Measurements from ENCODE around the gene CEP97.
A peak's percentile ranks its signal among the peaks of the same experiment; 100 is the strongest.
"Not testable (repeated sequence)": the region's sequence is repeated elsewhere in the genome, so short reads cannot be mapped to it uniquely, and the experiment has no call there.

Gene CEP97

GRCh38 chr3:101704639-101705038 lies 19.8 kb upstream of the CEP97 start:
- not testable (repeated sequence) for DNase-seq

GRCh38 chr3:101709126-101709525 lies 15.3 kb upstream of the CEP97 start:
- DNase-seq, result no peak

GRCh38 chr3:101718455-101718854 lies 6.0 kb upstream of the CEP97 start:
- no peak for DNase-seq

GRCh38 chr3:101719604-101720185 lies 4.7 kb upstream of the CEP97 start:
- DNase-seq, result no peak

GRCh38 chr3:101720851-101721840 lies 3.3 kb upstream of the CEP97 start:
- no peak for DNase-seq

GRCh38 chr3:101722394-101723173 lies 1.8 kb upstream of the CEP97 start:
- DNase-seq, result peak in 1 of 2 donors; percentile 42

GRCh38 chr3:101725194-101725889 lies 928 bp downstream of the CEP97 start:
- peak in 1 of 2 donors; percentile 35 for DNase-seq

GRCh38 chr3:101725890-101726275 lies 1.5 kb downstream of the CEP97 start:
- peak in 1 of 2 donors; percentile 7 for DNase-seq

GRCh38 chr3:101729586-101729985 lies 5.2 kb downstream of the CEP97 start:
- no peak for DNase-seq

GRCh38 chr3:101730839-101731238 lies 6.4 kb downstream of the CEP97 start:
- no peak for DNase-seq

- DNase-seq, result no peak
Measured at GRCh38 chr3:101732240-101732641, 7.8 kb downstream of the CEP97 start.

- DNase-seq, result no peak
Measured at GRCh38 chr3:101735833-101736232, 11.4 kb downstream of the CEP97 start.

- not testable (repeated sequence) for DNase-seq
Measured at GRCh38 chr3:101741914-101742313, 17.5 kb downstream of the CEP97 start.

GRCh38 chr3:101744811-101745210 lies 20.4 kb downstream of the CEP97 start:
- DNase-seq, result no peak

GRCh38 chr3:101745934-101746333 lies 21.5 kb downstream of the CEP97 start:
- not testable (repeated sequence) for DNase-seq

GRCh38 chr3:101753386-101754113 lies 29.1 kb downstream of the CEP97 start:
- peak; percentile 31 to 53 for DNase-seq

- no peak for DNase-seq
Measured at GRCh38 chr3:101758224-101758623, 33.8 kb downstream of the CEP97 start.

- DNase-seq, result no peak
Measured at GRCh38 chr3:101762041-101762646, 37.7 kb downstream of the CEP97 start.

- not testable (repeated sequence) for DNase-seq
Measured at GRCh38 chr3:101777745-101778281, 53.4 kb downstream of the CEP97 start.

- peak in 1 of 2 donors; percentile 8 for DNase-seq
Measured at GRCh38 chr3:101778385-101779046, 54.1 kb downstream of the CEP97 start.

All from CD4-positive, alpha-beta T cell treated with Interferon alpha-2 for 1 hour (primary cell).